OCI-LY3 (cell line): ENCODE results near the gene DNAH11.

Experiments
- CTCF ChIP-seq: fragments of 200-600, 300-600 bp; sonication (generic); IDR thresholded peaks from 2 replicates; pipeline ENCODE4 v1.5.1; 2014; ENCODE audit warnings: antibody characterized with exemption, low read length, low read depth
- EZH2phosphoT487 ChIP-seq: fragments of 200-600 bp; shearing (Covaris generic); IDR thresholded peaks from 2 replicates; pipeline ENCODE4 v1.6.1; 2018; ENCODE audit warnings: antibody characterized with exemption, mixed run types, low read depth

GRCh38 chr7:21829731-21830130 is 286.9 kb downstream of the DNAH11 start:
- TF ChIP-seq CTCF, result no peak
- no peak for TF ChIP-seq EZH2phosphoT487
